ENCODE results near the gene CCNY. TPM values are rescaled to one million over a fixed set of nuclear protein-coding genes. Genes with fewer than 3 reads are reported as not detected.

CCNY gene
- total RNA-seq, 4 donors from 2014 or later = 23.9 to 68.1 (median 39.5) TPM

DNA sequence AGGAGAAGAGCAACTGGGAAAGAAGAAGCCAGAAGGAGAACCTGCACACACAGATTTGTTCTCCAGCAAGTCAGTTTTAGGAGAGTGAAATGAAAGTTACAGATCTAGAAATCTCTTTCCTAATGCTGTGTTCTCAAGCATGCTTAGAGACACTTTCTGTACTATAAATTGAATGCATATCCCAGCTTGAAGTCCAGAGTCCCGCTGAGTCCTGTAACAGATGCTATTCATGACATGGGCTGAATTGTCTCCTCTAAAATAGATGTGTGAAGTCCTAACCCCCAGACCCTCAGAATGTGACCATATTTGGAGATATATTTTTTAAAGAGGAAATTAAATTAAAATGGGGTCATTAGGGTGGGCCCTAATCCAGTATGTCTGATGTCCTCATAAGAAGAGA, 222.0 kb downstream of the CCNY start:
- ATAC-seq (no peak), DNase-seq (no peak)
- Histone ChIP-seq H3K27me3 (no peaks in the 10 kb centered on the region), H3K36me3 (no peaks in the 10 kb centered on the region), H3K27ac (no peak overlapping the region), H3K9me3 (no peaks in the 10 kb centered on the region), H3K4me1 (peaks cover 34 to 36% of the 10 kb centered on the region in 2 donors), H3K4me3 (no peak overlapping the region)
- TF ChIP-seq POLR2A (IDR thresholded peaks at IDR 0.05) = no peak
- TF ChIP-seq, protein P1, sequence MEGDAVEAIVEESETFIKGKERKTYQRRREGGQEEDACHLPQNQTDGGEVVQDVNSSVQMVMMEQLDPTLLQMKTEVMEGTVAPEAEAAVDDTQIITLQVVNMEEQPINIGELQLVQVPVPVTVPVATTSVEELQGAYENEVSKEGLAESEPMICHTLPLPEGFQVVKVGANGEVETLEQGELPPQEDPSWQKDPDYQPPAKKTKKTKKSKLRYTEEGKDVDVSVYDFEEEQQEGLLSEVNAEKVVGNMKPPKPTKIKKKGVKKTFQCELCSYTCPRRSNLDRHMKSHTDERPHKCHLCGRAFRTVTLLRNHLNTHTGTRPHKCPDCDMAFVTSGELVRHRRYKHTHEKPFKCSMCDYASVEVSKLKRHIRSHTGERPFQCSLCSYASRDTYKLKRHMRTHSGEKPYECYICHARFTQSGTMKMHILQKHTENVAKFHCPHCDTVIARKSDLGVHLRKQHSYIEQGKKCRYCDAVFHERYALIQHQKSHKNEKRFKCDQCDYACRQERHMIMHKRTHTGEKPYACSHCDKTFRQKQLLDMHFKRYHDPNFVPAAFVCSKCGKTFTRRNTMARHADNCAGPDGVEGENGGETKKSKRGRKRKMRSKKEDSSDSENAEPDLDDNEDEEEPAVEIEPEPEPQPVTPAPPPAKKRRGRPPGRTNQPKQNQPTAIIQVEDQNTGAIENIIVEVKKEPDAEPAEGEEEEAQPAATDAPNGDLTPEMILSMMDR (IDR thresholded peaks at IDR 0.05 in 4 of 5, conservative IDR thresholded peaks at IDR 0.05 in 1 of 5) = no peak
- intact Hi-C loops (cut with DNase I; ENCODE audit: low total_unique reads) (loop anchor here (10.0 kb wide), 1 partner anchor 433 kb away; the partner anchor contains the start of gene CREM), in situ Hi-C loops (cut with MboI; ENCODE audit: low sequenced_read_pairs in 4 of 4) (loop anchor here in 2 of 4 donors (25.0 kb wide), 3 partner anchors 221 to 446 kb away; partner anchors contain the start of gene CCNY (in 1 of the 2))

DNA sequence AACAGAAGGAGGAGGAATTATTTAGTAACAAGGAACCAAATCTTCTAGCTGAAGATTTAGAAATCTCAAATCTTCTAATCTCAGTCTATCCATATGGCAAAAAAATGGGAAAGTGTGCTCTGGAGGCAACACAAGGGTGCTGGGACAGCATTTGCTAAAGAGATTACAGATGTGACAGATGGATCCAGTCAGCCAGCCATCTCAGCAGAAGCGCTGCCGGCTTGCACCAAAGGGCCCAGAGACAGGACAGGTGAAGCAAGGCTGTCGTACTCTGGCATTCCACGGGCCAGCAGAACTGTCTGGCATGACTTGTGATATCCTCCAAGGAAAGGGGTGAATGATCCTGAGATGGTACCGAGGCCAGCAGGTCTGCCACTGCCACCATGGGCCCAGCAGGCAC, 223.1 kb downstream of the CCNY start:
- Histone ChIP-seq H3K4me1 (peaks cover 23 to 32% of the 10 kb centered on the region in 2 donors), H3K9me3 (no peaks in the 10 kb centered on the region), H3K36me3 (no peaks in the 10 kb centered on the region), H3K27ac (no peak overlapping the region), H3K4me3 (no peak overlapping the region), H3K27me3 (no peaks in the 10 kb centered on the region)
- TF ChIP-seq POLR2A (IDR thresholded peaks at IDR 0.05) = no peak
- TF ChIP-seq, protein P1 (IDR thresholded peaks at IDR 0.05 in 4 of 5, conservative IDR thresholded peaks at IDR 0.05 in 1 of 5) = no peak
- ATAC-seq = no peak
- no peak for DNase-seq
- intact Hi-C loops (cut with DNase I; ENCODE audit: low total_unique reads) = loop anchor here (10.0 kb wide), 1 partner anchor 435 kb away; the partner anchor contains the start of gene CREM
- in situ Hi-C loops (cut with MboI; ENCODE audit: low sequenced_read_pairs in 4 of 4) = loop anchor here in 2 of 4 donors (25.0 kb wide), 3 partner anchors 222 to 447 kb away; partner anchors contain the start of gene CCNY (in 1 of the 2)

DNA sequence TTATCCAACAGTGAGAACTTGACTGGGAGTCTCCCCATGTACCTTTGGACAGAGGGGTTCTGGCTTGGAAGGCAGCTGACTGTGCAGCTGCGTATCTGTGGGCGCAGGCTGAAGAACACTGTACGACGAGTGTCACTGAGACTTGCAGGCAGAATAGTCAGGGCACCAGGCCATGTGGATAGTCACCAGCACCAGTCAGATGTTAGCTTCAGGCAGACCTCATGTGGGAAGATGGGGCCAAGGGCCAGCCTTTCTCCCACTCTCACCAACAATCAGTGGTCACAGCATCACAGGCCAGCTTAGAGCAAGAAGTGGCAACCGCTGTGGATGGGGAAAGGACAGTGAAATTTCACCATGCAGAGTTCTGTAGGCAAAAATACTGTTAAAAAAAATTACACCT, 225.4 kb downstream of the CCNY start:
- Histone ChIP-seq H3K27ac (peak overlapping the region in 2 of 4 donors; percentile 11 to 61), H3K27me3 (no peaks in the 10 kb centered on the region), H3K36me3 (peaks cover 0 to 5% of the 10 kb centered on the region in 2 donors), H3K4me1 (peaks cover 28 to 34% of the 10 kb centered on the region in 2 donors), H3K9me3 (no peaks in the 10 kb centered on the region), H3K4me3 (no peak overlapping the region)
- intact Hi-C loops (cut with DNase I; ENCODE audit: low total_unique reads) = loop anchor here (5.0 kb wide), 1 partner anchor 224 kb away; the partner anchor contains the start of gene CCNY
- ATAC-seq (peak in 1 of 2 donors; percentile 47), DNase-seq (peak in 1 of 2 donors; percentile 39)
- in situ Hi-C loops (cut with MboI; ENCODE audit: low sequenced_read_pairs in 4 of 4) = loop anchor here in 3 of 4 donors (10.0 to 25.0 kb wide), 4 partner anchors 224 to 449 kb away; partner anchors contain the start of gene CCNY (in 2 of the 3)
- TF ChIP-seq, protein P1 (IDR thresholded peaks at IDR 0.05 in 4 of 5, conservative IDR thresholded peaks at IDR 0.05 in 1 of 5) = no peak
- TF ChIP-seq POLR2A (IDR thresholded peaks at IDR 0.05) = no peak

DNA sequence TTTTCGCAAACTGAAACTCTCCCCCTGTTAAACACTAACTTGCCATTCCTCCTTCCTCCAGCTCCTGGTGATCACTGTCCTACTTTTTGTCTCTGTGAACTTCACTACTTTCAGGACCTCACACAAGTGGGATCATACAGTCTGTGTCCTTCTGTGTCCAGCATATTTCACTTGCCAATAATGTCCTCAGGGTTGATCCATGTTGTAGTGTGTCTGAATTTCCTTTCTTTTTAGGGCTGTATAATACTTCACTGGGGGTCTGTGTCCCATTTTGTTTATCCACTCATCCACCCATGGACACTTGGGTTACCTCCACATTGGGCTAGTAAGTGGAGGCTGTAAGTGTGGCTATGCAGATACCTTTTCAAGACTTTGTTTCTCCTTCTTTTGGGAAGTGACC, 226.1 kb downstream of the CCNY start:
- Histone ChIP-seq H3K27ac (no peak overlapping the region), H3K36me3 (peaks cover 0 to 11% of the 10 kb centered on the region in 2 donors), H3K27me3 (no peaks in the 10 kb centered on the region), H3K4me1 (peaks cover 28 to 34% of the 10 kb centered on the region in 2 donors), H3K4me3 (no peak overlapping the region), H3K9me3 (no peaks in the 10 kb centered on the region)
- ATAC-seq = no peak
- in situ Hi-C loops (cut with MboI; ENCODE audit: low sequenced_read_pairs in 4 of 4) = loop anchor here in 3 of 4 donors (10.0 to 25.0 kb wide), 4 partner anchors 225 to 450 kb away; partner anchors contain the start of gene CCNY (in 2 of the 3)
- intact Hi-C loops (cut with DNase I; ENCODE audit: low total_unique reads) = loop anchor here (5.0 kb wide), 1 partner anchor 225 kb away; the partner anchor contains the start of gene CCNY
- DNase-seq = no peak
- no peak for TF ChIP-seq POLR2A (IDR thresholded peaks at IDR 0.05)
- TF ChIP-seq, protein P1 (IDR thresholded peaks at IDR 0.05 in 4 of 5, conservative IDR thresholded peaks at IDR 0.05 in 1 of 5) = no peak
